HTERT RPE-1 (cell line): ENCODE data around the gene DCAF7.

ENCODE experiments used
- in situ Hi-C: fragments of 300-500 bp; cut with MboI; formaldehyde crosslinking; loops from 4 replicates; pipeline ENCODE4 v1.14.3; 2020; ENCODE audit warnings: low sequenced_read_pairs

The DCAF7 gene

DNA sequence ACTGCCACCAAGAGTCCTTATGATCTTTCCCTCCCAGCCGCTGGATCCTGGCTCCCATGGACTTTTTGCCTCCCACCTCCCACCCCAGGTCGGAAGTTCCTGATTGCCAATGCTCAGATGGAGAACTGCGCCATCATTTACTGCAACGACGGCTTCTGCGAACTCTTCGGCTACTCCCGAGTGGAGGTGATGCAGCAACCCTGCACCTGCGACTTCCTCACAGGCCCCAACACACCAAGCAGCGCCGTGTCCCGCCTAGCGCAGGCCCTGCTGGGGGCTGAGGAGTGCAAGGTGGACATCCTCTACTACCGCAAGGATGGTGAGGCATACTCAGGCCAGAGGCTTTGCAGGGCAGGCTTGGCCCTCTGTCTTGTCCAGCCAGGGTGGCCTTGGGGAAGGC lies 26.2 kb upstream of the DCAF7 start:
- in situ Hi-C loops: no loop called here

DNA sequence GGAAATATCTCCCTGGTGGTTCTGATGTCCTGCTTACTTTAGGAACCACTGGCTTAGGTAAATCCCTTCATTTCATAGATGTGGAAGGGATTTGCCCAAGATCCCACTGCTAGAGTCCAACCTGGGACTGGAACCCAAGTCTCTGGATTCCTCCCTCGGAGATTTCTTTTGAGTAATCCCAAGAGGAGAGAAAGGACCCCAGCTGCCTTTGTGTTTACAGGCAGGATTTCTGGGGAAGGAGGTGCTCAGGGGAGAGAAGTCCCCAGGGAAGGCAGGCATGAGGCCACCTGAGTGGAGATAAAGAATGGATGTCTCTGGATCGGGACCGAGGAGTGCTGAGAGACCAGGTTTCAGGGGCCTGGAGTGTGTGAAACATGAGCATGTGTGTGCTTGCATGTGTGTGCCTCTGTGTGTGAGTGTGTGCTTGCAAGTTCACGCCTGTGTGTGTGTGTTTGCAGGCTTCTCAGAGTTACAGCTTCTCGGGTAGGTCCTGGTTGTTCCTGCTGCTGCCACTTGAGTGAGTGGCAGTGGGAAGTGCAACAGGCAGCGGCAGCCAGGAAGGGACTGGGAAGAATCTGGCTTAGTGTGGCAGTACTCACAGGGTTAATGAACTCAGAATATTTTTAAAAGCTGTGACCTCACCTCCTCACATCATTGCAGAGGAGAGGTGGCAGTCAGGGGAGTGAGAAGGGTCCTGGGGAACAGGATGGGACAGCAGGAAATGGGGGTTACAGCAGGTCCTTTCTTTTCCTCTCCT lies 24.9 kb upstream of the DCAF7 start:
- in situ Hi-C loops: no loop called here

DNA sequence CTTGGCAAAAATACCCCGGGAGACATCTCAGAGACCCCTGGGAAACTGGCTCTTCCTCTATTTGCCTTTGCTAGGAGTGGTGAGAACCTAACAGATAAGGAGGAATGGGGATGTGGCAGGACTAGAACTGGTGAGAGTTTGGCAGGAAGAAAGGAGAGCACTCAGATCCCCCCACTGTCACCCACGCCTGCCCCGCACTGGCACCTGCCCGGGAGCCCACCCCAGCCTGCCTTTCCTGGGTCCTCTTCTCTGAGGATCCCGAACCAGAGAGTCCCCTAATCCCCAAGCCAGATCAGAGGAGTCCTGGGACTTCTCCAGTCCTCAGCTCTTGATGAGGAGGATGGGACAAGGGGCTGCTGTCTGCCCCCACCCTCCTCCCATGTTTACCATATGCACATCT lies 23.4 kb upstream of the DCAF7 start:
- in situ Hi-C loops: no loop called here

DNA sequence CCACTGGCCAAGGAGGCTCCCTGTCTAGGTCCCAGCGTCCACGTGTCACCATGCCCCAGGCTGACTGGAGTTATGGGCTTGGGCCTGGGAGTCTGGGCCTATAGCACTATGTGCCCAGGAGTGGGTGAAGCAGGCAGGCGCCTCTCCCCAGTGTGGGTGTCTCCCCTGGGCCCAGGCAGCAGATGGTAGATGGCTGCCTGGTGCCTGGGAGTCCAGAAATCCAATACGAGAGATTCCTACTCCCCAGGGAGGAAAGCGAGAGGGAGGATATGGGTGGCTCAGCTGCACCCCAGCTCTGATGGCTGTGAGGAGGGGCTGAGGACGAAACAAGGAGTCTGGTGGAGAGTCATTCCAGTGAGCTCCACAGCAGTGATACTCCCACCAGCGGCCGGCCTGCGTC lies 22.1 kb upstream of the DCAF7 start:
- in situ Hi-C loops: no loop called here

DNA sequence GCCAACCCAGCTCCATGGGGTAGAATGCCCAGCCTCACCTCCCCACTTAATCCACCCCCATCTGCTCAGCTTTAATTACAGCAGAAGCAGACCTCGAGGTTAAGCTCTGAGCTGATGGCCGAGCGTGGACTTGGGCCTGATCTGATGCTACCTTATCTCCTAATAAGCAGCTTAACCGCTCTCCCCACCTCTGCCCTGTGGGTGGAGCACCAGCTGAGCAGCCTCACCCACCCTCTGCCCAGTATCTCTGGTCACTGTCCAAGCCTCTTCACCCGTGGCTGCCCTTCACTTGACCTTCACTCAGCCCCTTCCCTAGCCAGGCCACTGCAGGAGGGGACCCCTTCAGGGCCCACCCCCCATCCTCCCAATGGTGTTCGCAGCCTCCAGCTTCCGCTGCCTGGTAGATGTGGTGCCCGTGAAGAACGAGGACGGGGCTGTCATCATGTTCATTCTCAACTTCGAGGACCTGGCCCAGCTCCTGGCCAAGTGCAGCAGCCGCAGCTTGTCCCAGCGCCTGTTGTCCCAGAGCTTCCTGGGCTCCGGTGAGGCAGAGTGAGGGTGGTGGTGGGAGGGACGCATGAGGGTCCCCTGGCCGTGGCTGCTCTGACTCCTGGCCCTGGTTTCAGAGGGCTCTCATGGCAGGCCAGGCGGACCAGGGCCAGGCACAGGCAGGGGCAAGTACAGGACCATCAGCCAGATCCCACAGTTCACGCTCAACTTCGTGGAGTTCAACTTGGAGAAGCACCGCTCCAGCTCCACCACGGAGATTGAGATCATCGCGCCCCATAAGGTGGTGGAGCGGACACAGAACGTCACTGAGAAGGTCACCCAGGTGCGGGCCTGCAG lies 20.3 kb upstream of the DCAF7 start:
- in situ Hi-C loops: no loop called here

DNA sequence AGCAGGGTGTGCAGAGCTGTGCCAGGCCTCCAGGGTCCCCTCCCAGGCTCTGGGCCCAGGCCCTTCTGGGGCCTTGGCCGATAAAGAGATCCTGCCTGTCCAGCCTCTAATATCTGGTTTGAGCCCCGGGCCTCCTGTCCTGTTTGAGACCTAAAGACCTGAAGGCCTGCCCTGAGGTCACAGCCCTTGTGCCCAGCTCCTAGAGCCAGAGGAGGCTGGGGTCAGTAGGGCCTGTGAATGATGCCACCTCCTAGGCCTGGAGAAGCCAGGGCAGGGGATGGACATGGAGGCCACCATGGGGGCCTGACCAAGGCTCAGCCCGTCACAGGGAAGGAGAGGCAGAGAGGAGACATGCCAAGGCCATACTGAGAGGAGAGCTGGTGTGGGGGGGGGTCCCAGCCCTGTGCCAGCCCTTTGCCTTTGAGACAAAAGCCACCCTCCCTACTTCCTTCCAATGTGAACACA lies 19.7 kb upstream of the DCAF7 start:
- in situ Hi-C loops: no loop called here

DNA sequence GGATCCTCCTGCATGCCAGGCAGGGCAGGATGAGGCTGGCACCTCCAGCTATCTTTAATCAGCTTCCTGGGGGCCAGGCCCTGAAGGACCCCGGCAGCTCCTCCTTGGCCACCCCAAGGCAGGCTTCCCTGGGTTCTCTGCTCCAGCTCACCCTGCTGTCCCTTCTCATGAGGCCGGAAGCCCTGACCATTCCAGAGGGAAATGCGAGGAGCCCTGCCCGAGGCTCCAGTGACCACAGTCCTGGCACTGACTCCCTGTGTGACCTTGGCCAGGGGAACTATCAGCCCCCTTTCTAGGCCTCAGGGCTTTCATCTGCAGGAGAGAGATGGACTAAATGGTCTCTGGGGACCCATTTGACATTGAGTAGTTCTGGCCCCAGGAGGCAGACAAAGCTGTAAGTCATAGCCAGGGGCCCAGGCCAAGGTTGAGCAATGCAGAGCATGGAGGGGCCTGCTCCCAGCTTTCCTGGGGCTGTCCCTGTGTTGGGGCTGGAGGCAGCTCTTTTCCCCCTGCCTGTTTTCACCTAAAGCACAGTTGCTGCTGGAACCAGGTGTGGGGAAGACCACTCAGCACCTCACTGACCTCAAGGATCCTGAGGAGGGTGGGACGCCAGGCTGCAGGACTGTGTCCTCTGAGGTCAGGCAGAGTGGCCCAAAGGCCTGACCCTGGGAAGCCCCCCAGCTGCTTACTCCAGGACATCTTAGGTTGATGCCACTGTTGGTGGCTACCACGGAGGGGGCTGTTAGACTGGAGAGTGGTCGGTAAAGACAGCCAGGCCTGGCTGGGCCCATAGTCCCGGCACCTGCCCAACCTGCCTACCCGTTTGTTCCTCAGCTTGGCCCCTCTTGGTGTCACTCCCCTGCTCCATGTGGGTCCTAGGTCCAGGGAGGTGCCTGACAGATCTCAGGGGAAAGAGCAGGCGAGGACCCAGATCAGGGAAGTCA lies 19.0 kb upstream of the DCAF7 start:
- in situ Hi-C loops: no loop called here

DNA sequence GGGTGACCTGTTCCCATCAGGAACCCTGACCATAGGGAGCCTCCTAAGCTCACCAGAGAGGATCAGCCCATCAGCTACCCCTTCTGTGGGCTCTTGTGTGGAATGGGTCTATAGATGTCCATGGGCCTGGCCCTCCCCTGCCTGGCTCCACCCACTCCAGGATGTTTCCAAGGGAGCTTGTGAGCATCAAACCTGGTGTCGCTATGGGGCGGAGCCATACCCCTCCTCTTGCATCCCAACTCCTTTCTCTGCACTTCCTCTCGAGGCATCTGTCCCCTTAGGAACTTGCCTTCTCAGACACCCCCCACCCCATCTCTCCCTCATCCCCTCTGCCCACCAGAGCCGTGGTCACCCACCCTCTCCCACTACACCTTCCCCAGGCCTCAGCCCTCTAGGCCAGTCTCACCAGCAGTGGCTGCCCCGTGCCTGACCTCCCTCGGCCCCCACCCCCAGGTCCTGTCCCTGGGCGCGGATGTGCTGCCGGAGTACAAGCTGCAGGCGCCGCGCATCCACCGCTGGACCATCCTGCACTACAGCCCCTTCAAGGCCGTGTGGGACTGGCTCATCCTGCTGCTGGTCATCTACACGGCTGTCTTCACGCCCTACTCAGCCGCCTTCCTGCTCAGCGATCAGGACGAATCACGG lies 16.7 kb upstream of the DCAF7 start:
- in situ Hi-C loops: no loop called here

DNA sequence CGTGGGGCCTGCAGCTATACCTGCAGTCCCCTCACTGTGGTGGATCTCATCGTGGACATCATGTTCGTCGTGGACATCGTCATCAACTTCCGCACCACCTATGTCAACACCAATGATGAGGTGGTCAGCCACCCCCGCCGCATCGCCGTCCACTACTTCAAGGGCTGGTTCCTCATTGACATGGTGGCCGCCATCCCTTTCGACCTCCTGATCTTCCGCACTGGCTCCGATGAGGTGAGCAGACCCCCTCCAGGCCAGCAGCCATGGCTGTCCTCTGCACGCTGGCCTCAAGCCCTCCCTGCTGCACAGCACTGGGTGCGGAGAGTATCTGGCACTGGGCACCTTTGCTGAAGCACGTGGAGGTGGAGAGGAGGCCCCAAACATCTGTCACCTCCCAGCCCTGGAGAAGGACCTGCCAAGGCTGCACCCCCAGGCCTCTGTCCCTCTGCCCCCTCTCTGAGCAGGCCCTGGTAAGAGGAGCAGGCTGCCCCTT lies 16.2 kb upstream of the DCAF7 start:
- in situ Hi-C loops: no loop called here

DNA sequence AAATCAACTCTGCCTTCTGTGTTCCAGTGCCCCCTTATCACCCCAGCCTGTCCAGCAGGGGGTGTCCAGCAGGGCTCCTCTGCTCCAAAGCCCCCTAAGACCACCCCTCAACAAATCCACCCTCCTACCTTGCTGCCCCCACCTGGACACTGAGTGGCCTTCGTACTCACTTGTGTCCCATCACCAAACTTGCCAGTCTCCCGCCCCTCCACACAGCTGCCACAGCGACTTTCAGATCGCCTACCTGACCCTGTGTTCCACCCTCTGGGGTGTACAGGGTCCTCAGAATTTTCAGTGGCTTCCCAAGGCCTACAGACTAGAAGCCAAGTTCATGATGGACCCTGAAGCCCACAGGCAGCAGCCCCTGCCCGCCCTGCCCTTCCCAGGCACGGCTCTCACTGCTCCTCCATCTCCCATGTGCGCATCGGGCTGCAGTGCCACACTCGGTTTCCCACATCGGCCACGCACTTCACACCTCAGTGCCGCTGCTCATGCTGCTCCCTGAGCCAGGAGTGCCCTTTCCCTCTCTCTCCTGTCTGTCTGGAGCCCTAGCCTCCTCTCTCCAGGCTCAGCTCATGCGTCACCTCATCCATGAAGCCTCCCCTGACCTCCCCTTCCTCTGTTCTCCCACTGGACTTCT lies 15.3 kb upstream of the DCAF7 start:
- in situ Hi-C loops: no loop called here

DNA sequence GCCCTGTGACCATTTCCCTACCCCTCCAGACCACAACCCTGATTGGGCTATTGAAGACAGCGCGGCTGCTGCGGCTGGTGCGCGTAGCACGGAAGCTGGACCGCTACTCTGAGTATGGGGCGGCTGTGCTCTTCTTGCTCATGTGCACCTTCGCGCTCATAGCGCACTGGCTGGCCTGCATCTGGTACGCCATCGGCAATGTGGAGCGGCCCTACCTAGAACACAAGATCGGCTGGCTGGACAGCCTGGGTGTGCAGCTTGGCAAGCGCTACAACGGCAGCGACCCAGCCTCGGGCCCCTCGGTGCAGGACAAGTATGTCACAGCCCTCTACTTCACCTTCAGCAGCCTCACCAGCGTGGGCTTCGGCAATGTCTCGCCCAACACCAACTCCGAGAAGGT lies 14.6 kb upstream of the DCAF7 start:
- in situ Hi-C loops: no loop called here

DNA sequence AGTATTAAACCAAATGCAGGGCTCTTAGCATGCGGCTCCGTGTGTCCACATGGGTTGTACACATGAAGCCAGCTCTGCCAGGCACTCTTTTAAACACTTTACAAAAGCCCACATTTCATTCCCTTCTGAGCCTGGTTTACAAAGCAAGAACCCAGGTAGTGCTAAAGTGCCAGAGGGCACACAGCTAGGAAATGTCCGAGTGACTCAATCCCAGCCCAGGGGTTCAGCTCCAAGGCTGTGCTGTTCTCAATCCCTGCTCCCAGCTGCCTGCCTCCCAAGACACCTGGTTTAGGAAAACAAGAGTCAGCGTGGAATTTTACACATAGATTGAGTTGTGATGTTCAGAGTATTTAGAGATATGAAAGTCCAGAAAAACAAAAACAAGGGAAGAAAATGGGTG lies 13.3 kb upstream of the DCAF7 start:
- in situ Hi-C loops: no loop called here

DNA sequence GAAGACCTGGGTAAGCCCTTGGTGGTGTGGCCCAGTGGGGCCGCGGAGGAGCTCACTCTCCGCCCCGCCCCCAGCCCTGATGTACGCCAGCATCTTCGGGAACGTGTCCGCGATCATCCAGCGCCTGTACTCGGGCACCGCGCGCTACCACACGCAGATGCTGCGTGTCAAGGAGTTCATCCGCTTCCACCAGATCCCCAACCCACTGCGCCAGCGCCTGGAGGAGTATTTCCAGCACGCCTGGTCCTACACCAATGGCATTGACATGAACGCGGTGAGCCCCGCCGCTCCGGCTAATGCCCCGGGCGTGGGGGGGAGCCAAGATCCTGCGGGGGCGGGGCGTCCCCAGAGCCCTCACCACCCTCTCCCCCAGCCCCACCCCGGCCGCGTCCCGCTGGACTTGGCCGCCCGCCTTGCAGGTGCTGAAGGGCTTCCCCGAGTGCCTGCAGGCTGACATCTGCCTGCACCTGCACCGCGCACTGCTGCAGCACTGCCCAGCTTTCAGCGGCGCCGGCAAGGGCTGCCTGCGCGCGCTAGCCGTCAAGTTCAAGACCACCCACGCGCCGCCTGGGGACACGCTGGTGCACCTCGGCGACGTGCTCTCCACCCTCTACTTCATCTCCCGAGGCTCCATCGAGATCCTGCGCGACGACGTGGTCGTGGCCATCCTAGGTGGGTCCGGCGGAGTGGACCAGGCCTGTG lies 12.1 kb upstream of the DCAF7 start:
- in situ Hi-C loops: no loop called here

DNA sequence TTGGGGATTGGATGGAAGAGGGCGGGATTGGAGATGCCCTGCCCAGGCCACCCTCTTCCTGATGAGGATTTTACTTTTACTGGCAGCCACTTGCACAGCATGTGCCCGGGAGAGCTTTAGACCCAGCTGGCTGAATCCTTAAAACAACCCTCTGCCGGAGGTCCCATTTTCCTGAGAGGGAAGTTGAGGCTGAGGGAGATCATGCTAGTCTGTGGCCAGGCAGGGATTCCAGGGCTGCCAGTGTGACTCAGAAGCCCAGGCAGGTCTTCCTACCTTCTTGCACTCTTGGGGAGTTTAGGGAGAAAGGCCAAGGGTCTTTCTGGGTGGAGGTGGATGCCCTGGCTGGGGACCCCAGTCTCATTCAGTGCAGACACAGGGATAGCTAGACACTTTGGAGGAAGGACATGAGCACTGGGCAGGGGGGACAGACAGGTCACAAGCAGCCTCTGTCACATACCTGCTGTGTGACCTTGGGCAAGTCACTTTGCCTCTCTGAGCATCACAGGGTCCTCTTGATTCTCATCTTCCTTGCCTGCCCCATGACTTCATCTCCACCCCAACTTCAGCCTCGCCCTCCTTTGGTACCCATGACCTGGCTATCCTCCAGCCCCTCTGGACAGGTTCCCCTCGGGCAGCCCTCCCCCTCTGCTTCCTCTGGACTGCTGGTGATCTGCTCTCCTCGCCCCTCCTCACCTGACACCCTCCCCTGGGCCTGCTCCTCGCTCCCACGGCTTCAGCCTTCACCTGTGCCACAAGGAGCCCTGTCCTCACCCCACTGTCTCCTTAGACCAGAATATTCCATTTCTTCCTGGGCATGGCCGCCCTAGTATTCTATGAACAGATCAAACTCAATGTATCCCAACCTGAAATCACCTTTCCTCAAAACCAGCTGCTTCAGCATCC lies 11.3 kb upstream of the DCAF7 start:
- in situ Hi-C loops: no loop called here

DNA sequence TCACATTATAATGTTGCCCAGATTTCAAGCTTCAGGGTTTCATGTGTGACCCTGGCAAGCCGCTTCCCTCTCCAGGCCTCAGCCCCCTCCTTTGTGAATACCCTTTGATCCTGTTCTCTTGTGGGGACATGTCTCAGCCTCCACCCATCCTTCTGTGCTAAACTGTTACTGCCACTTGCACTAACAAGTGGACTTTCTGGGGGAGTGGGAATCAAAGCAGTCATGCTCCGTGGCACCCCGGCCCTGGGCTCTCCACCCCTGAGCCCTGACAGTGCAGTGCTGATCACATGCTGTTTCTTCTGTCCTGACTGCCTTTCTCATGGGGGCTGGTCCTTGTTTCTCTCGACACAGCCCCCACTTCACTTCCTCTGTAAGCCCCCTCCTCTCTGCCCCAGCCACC lies 9.7 kb upstream of the DCAF7 start:
- in situ Hi-C loops: no loop called here

DNA sequence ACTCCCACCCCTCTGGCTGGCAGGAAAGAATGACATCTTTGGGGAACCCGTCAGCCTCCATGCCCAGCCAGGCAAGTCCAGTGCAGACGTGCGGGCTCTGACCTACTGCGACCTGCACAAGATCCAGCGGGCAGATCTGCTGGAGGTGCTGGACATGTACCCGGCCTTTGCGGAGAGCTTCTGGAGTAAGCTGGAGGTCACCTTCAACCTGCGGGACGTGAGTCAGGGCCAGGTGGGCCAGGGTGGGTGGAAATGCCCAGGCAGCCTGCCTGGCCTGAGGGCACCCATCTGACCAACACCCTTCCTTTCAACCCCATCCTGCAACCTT lies 8.1 kb upstream of the DCAF7 start:
- in situ Hi-C loops: no loop called here

DNA sequence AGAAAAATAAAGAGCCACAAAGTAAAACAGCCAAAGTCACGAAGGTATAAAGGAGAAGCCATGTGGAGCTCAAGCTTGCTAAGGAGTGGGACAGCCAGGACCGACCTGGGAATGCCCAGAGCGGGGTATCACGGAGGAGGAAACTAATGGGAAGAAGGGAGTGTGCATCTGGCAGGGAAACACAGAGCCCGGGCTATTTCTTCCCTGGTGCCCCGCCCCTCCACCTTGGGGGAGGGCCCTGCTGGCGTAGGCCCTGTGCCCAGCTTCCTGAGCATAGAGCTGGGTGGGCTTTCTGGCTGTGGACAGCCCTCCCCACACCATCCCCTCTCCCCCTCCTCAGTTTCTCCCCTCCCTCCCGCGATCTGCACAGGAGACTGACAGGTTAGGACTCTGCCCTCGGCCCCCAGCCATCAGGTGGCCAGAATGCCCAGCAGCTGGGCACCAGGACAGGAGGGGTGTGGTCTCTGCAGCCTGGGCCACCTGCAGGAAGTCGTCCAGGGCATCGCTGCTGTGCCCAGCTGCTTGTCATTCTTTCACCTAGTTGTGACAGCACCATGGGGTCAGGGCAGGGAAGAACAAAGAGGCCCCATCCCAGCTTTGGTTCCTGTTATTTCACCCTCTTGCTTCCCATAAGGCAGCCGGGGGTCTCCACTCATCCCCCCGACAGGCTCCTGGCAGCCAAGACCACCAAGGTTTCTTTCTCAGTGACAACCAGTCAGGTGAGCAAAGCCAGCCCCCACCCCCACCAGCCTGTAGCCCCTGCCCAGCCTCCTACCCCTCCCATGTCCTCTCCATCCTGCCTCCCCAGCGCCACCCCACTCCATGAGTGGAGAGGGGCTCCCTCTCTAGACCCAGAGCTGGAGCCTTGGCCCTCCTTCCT lies 7.1 kb upstream of the DCAF7 start:
- in situ Hi-C loops: no loop called here
